ENCODE results near the gene LRBA. TPM values are rescaled to one million over a fixed set of nuclear protein-coding genes. Genes with fewer than 3 reads are reported as not detected.

LRBA gene
- total RNA-seq, 1 experiment from 2014 or later = 12.5 TPM

DNA sequence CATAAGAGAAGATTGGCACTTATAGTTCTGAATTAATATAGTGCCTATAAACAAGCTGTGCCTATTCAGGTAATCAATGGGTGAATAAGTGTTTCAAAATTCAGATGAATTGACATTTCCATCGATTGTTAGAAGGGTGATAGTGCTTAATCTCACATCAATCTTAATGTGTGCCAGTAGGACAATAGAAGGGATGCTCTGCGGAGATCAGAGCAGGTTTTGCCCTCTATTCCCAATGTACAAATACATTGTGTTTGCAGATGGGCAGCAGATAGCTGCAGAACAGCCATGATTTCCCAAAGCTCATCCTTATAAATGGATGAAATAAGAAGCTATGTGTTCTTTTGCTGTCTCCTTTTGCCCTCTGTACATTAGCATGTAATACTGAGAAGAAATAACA lies 425.9 kb downstream of the LRBA start:
- no peak for DNase-seq (ENCODE audit: low read depth)

DNA sequence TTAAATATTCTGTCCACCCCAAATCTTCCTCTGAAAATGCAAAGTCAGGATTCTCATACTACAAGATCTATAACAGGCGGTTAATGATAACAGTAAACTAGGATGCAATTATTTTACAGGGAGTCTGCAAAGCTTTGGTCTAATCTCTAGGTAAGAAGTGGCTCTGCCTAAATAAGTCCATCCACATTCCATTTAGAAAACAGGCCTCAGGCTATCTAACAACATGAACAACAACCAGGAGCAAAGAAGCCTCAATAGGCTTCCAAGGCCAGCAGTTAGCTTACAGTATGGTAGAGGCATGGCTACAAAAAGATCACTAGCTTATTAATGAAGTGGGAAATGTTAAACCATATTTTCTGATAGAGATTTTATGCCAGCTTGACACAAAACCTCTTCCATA lies 426.8 kb downstream of the LRBA start:
- DNase-seq (ENCODE audit: low read depth) = no peak

- no peak for DNase-seq (ENCODE audit: low read depth)
Observed at GRCh38 chr4:150586162-150586810, 428.8 kb downstream of the LRBA start.

DNA sequence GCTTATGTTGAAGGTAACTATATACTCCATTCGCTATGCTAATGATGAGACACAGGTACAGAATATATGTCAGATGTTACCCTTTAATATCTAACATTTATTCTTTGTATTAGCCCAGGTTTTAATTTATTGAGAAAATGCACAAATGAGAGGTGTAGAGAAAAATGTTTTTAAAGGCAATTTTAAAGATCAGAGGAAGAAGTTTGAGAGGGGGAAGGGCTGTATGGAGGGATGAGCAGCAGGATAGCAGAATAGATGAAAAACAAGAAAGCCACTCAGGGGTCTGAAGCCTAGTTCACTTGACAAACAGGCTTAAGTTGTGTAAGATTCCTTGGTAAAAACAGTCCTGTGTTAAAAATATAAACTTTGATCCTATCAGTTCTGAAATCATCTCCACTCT lies 429.5 kb downstream of the LRBA start:
- no peak for DNase-seq (ENCODE audit: low read depth)

GRCh38 chr4:150584111-150584915 lies 430.8 kb downstream of the LRBA start:
- DNase-seq (ENCODE audit: low read depth) = no peak

- no peak for DNase-seq (ENCODE audit: low read depth)
Observed at GRCh38 chr4:150583287-150584110, 431.6 kb downstream of the LRBA start.

DNA sequence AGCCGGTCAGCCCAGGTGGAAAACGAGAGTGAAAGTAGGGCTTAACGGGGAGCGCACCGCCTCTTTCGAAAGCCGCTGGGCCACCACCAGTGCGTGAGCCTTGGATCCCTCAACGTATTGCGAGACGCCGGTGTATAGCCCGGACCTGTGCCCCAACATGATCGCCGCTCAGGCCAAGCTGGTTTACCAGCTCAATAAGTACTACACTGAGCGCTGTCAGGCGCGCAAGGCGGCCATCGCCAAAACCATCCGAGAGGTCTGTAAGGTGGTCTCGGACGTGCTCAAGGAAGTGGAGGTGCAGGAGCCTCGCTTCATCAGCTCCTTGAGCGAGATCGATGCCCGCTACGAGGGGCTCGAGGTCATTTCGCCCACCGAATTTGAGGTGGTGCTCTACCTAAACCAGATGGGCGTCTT lies 432.2 kb downstream of the LRBA start:
- DNase-seq (ENCODE audit: low read depth) = no peak

GRCh38 chr4:150582146-150582872 lies 432.8 kb downstream of the LRBA start, which contains the start of gene MAB21L2:
MAB21L2 (plus strand) TSS chr4:150582151; CDS start chr4:150583030, 879 bp downstream.
- DNase-seq (ENCODE audit: low read depth) = no peak

- no peak for DNase-seq (ENCODE audit: low read depth)
Observed at GRCh38 chr4:150581641-150582051, 433.4 kb downstream of the LRBA start.

- DNase-seq (ENCODE audit: low read depth) = no peak
Observed at GRCh38 chr4:150581056-150581605, 434.0 kb downstream of the LRBA start.

GRCh38 chr4:150580306-150580705 lies 434.8 kb downstream of the LRBA start:
- DNase-seq (ENCODE audit: low read depth) = no peak

DNA sequence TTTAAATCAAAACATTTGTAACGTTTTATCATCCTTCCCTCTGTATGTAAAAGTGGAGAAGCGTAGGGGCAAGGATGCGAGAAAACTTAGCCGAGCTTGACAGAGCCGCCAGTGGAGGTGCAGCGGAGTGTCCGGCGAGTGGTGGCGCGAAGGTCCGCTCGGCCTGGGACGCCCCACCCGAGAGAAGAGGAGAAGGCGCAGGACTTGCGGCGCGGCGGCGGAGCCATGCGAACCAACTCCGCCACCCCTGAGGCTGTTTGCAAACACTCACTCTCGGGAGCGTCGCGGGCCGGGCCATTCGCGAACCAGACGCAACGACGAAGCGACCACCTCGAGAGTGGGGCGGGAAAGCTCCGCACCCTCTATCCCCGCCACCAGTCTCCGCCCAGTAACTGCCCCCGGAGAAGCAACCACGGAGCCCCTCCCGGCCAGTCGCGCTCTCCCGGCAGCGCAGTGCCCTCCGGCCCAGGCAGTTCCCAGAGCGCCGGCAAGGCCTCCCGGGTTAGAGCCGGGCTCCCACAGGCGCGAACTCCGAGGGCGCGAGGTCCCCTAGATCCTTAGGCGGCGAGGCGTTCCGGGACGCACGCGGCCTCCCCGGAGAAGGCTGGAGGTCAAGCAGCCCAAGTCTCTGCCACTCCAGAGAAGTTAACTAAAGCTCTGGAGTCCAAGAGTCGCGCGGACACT lies 435.4 kb downstream of the LRBA start:
- no peak for DNase-seq (ENCODE audit: low read depth)

GRCh38 chr4:150578745-150579501 lies 436.2 kb downstream of the LRBA start:
- DNase-seq (ENCODE audit: low read depth) = no peak

GRCh38 chr4:150577796-150578195 lies 437.3 kb downstream of the LRBA start:
- no peak for DNase-seq (ENCODE audit: low read depth)

DNA sequence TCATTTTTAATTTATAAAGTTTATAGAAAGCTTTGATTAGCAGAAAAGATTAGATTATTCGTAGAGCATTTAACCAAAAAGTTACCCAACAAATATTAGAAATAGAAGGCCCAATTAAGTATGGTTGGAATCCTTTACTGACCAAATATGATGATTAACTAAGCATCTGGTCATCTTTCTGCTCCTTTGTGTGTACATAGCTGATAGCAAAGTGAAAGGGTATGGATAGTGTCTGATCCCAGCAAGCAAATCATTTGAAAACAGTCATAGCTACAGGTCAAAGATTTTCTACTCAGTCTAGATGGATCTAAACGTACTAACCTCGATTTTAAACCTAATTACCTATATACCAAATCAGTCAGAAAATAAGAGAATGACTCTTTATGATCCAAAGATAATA lies 440.4 kb downstream of the LRBA start:
- no peak for DNase-seq (ENCODE audit: low read depth)

- peak; percentile 23 for DNase-seq (ENCODE audit: low read depth)
Observed at GRCh38 chr4:150573534-150573933, 441.6 kb downstream of the LRBA start.

GRCh38 chr4:150572704-150573504 lies 442.2 kb downstream of the LRBA start:
- DNase-seq (ENCODE audit: low read depth) = no peak

GRCh38 chr4:150570862-150571261 lies 444.2 kb downstream of the LRBA start:
- DNase-seq (ENCODE audit: low read depth) = no peak

- no peak for DNase-seq (ENCODE audit: low read depth)
Observed at GRCh38 chr4:150569998-150570535, 445.0 kb downstream of the LRBA start.
